ENCODE results near the gene VWA2. TPM values are rescaled to one million over a fixed set of nuclear protein-coding genes. Genes with fewer than 3 reads are reported as not detected.

The VWA2 gene
- total RNA-seq, 1 donor from 2014 or later, result not detected

GRCh38 chr10:114304017-114304570 is 65.0 kb downstream of the VWA2 start:
- Mint-ChIP-seq H3K4me3 (ENCODE audit: unreplicated experiment) (peak overlapping the region; percentile 77), H3K4me1 (ENCODE audit: unreplicated experiment) (peaks cover 46% of the 10 kb centered on the region), H3K27ac (ENCODE audit: unreplicated experiment) (peak overlapping the region; percentile 83), H3K9me3 (ENCODE audit: unreplicated experiment) (no peaks in the 10 kb centered on the region), H3K27me3 (ENCODE audit: unreplicated experiment) (no peaks in the 10 kb centered on the region), H3K36me3 (ENCODE audit: unreplicated experiment) (peaks cover 5% of the 10 kb centered on the region)
- peak; percentile 86 for TF ChIP-seq CTCF (IDR thresholded peaks at IDR 0.05)
- DNase-seq (ENCODE audit: extremely low spot score, unreplicated experiment), result peak; percentile 93

- DNase-seq (ENCODE audit: extremely low spot score, unreplicated experiment), result no peak
- Mint-ChIP-seq H3K4me1 (ENCODE audit: unreplicated experiment) (peaks cover 50% of the 10 kb centered on the region), H3K9me3 (ENCODE audit: unreplicated experiment) (no peaks in the 10 kb centered on the region), H3K27ac (ENCODE audit: unreplicated experiment) (peak overlapping the region; percentile 83), H3K36me3 (ENCODE audit: unreplicated experiment) (no peaks in the 10 kb centered on the region), H3K4me3 (ENCODE audit: unreplicated experiment) (peak overlapping the region; percentile 77), H3K27me3 (ENCODE audit: unreplicated experiment) (no peaks in the 10 kb centered on the region)
- TF ChIP-seq CTCF (IDR thresholded peaks at IDR 0.05), result peak; percentile 54
Measured at GRCh38 chr10:114304571-114305421, 65.7 kb downstream of the VWA2 start.

GRCh38 chr10:114305521-114305925 is 66.5 kb downstream of the VWA2 start:
- Mint-ChIP-seq H3K36me3 (ENCODE audit: unreplicated experiment) (no peaks in the 10 kb centered on the region), H3K4me3 (ENCODE audit: unreplicated experiment) (no peak overlapping the region), H3K4me1 (ENCODE audit: unreplicated experiment) (peaks cover 55% of the 10 kb centered on the region), H3K27me3 (ENCODE audit: unreplicated experiment) (no peaks in the 10 kb centered on the region), H3K9me3 (ENCODE audit: unreplicated experiment) (no peaks in the 10 kb centered on the region), H3K27ac (ENCODE audit: unreplicated experiment) (no peak overlapping the region)
- no peak for DNase-seq (ENCODE audit: extremely low spot score, unreplicated experiment)
- no peak for TF ChIP-seq CTCF (IDR thresholded peaks at IDR 0.05)

GRCh38 chr10:114306116-114306973 is 67.3 kb downstream of the VWA2 start:
- DNase-seq (ENCODE audit: extremely low spot score, unreplicated experiment), result no peak
- no peak for TF ChIP-seq CTCF (IDR thresholded peaks at IDR 0.05)
- Mint-ChIP-seq H3K4me3 (ENCODE audit: unreplicated experiment) (no peak overlapping the region), H3K27me3 (ENCODE audit: unreplicated experiment) (no peaks in the 10 kb centered on the region), H3K9me3 (ENCODE audit: unreplicated experiment) (no peaks in the 10 kb centered on the region), H3K36me3 (ENCODE audit: unreplicated experiment) (no peaks in the 10 kb centered on the region), H3K4me1 (ENCODE audit: unreplicated experiment) (peaks cover 55% of the 10 kb centered on the region), H3K27ac (ENCODE audit: unreplicated experiment) (peak overlapping the region; percentile 47)
